Measurements from ENCODE around the gene GALNT10. TPM values are rescaled to one million over a fixed set of nuclear protein-coding genes. Genes with fewer than 3 reads are reported as not detected.

Gene GALNT10
- total and polyA plus RNA-seq, 9 of the 15 experiments (the other 6 are each of a cell fraction or from before 2014, with no cell fraction given): 4.6 to 37.1 (median 13.3) TPM

- Histone ChIP-seq H3K9ac (ENCODE audit: insufficient read depth in 1 of 2, low read depth in 2 of 2, low read length in 2 of 2) (no peak overlapping the region), H4K20me1 (replicated peaks; ENCODE audit: control insufficient read depth, insufficient read depth, low read length) (no peaks in the 10 kb centered on the region), H3K79me2 (ENCODE audit: control insufficient read depth, insufficient read depth, low read length) (no peaks in the 10 kb centered on the region), H2AFZ (ENCODE audit: low read depth, low read length) (no peak overlapping the region), H3K27ac (ENCODE audit: extremely low read depth, low read depth, low read length) (no peak overlapping the region), H3K9me3 (replicated peaks; ENCODE audit: control insufficient read depth, insufficient read depth, low read depth, low read length) (no peaks in the 10 kb centered on the region), H3K4me2 (ENCODE audit: insufficient read depth, low read length) (no peak overlapping the region), H3K4me1 (replicated peaks in 1 of 2; ENCODE audit: control insufficient read depth in 2 of 2, insufficient read depth in 2 of 2, low read length in 2 of 2) (no peaks in the 10 kb centered on the region), H3K9me1 (ENCODE audit: control insufficient read depth, insufficient read depth, low read length) (no peaks in the 10 kb centered on the region), H3K36me3 (ENCODE audit: control insufficient read depth, insufficient read depth, low read length) (no peaks in the 10 kb centered on the region), H3K4me3 (no peak overlapping the region), H3K27me3 (ENCODE audit: control insufficient read depth in 2 of 2, insufficient read depth in 2 of 2, low read length in 2 of 2) (no peaks in the 10 kb centered on the region)
- no TSS peak for BruUV-seq (replicated peaks)
- ATAC-seq (no peak), DNase-seq (ENCODE audit: extremely low read depth in 1 of 4, low spot score in 3 of 4) (no peak), FAIRE-seq (no peak)
- intact Hi-C loops (cut with micrococcal nuclease) (no loop called here), in situ Hi-C loops (cut with MboI) (no loop called here)
- CTCF ChIA-PET (ENCODE audit: low intra/inter-chr PET ratio): no interaction called here
- POLR2A ChIA-PET: interaction anchor here (0.9 to 1.0 kb wide), 2 partner anchors 11 to 43 kb away, joined by 3 read pairs; no protein-coding TSS in a partner anchor
- 63% methylated on average over 3 of the region's 3 CpGs for WGBS (ENCODE audit: insufficient coverage, low coverage, missing lambda C conversion rate)
- TF ChIP-seq SMAD2 (IDR thresholded peaks at IDR 0.05; ENCODE audit: low read depth, low read length) (no peak), SIX5 (IDR thresholded peaks at IDR 0.05; ENCODE audit: borderline replicate concordance in 1 of 2, insufficient read depth in 1 of 2, low read depth in 1 of 2, low read length in 2 of 2) (no peak), ID3 (CRISPR knock-in tag; IDR thresholded peaks at IDR 0.05) (no peak), ID3 (tag; IDR thresholded peaks at IDR 0.05) (no peak), ZHX1 (conservative IDR thresholded peaks at IDR 0.05; ENCODE audit: low read length) (no peak), WHSC1 (IDR thresholded peaks at IDR 0.05; ENCODE audit: low read length) (no peak), ZNF57 (CRISPR knock-in tag; IDR thresholded peaks at IDR 0.05) (no peak)
- TF ChIP-seq, protein P1, sequence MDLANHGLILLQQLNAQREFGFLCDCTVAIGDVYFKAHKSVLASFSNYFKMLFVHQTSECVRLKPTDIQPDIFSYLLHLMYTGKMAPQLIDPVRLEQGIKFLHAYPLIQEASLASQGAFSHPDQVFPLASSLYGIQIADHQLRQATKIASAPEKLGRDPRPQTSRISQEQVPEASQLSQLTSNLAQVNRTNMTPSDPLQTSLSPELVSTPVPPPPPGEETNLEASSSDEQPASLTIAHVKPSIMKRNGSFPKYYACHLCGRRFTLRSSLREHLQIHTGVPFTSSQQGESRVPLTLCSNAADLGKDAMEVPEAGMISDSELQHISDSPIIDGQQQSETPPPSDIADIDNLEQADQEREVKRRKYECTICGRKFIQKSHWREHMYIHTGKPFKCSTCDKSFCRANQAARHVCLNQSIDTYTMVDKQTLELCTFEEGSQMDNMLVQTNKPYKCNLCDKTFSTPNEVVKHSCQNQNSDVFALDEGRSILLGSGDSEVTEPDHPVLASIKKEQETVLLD (IDR thresholded peaks at IDR 0.05): no peak
Observed at GRCh38 chr5:154286557-154286956, 96.0 kb downstream of the GALNT10 start.

Measured in K562 (cell line).